ENCODE results near the gene GALNT16.

- TF ChIP-seq EP300 (IDR thresholded peaks at IDR 0.05) (no peak), CTCF (IDR thresholded peaks at IDR 0.05) (no peak)
Observed at GRCh38 chr14:69372146-69372545, 112.2 kb downstream of the GALNT16 start.

All from tibial nerve (tissue), 4 donors.